Activated T-helper 9 cell treated with anti-CD3 and anti-CD28 coated beads, Interleukin-2, amount 50 U/mL, for 16 hours (primary cell): ENCODE results near the gene SMARCC2.
"Not testable (repeated sequence)": the region's sequence is repeated elsewhere in the genome, so short reads cannot be mapped to it uniquely, and the experiment has no call there.

Experiments
- DNase-seq: peaks from one replicate; pipeline ENCODE4 v3.0.0-alpha.2; 2020; ENCODE audit warnings: low read depth

SMARCC2 gene

GRCh38 chr12:56163533-56164344 lies 25.5 kb downstream of the SMARCC2 start:
- DNase-seq, result no peak

DNA sequence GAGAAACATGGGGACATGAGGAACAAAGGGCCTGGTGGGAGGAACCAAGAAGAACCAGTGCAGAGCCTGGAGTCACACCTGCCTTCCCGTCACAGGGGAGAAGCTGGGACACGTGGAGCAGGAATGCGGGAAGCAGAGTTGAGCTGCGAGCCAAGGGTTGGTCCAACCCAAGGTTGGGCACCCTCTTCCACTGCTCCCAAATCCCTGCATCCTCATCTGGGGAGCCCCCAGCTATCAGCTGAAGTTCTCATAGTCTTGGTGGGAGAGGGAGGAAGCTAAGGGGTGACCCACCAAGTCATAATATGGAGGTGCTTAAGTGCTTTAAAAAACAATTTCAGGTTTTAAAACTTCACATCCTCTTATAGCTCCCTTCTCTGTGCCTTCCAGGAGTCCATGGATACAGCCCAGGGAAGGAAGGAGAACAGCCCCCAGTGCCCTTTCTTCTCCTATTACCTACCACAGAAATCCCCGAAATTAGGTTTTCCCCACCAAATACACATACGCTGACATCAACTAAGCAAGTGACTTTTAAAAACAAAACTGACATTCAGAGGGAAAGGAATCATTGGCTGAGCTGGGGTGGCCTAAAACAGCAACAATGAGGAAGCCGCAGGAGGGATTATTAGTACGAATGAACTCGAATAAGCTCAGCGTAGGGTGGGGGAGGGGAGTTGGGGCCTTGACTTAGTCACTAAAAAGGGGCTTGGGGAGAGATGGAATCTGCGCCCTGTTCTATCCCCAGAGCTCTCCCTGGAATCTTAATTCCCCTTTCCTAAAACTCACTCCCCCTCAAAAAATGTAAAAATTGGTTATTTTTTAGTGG lies 26.6 kb downstream of the SMARCC2 start:
- no peak for DNase-seq

- no peak for DNase-seq
Observed at GRCh38 chr12:56161690-56162351, 27.5 kb downstream of the SMARCC2 start.

DNA sequence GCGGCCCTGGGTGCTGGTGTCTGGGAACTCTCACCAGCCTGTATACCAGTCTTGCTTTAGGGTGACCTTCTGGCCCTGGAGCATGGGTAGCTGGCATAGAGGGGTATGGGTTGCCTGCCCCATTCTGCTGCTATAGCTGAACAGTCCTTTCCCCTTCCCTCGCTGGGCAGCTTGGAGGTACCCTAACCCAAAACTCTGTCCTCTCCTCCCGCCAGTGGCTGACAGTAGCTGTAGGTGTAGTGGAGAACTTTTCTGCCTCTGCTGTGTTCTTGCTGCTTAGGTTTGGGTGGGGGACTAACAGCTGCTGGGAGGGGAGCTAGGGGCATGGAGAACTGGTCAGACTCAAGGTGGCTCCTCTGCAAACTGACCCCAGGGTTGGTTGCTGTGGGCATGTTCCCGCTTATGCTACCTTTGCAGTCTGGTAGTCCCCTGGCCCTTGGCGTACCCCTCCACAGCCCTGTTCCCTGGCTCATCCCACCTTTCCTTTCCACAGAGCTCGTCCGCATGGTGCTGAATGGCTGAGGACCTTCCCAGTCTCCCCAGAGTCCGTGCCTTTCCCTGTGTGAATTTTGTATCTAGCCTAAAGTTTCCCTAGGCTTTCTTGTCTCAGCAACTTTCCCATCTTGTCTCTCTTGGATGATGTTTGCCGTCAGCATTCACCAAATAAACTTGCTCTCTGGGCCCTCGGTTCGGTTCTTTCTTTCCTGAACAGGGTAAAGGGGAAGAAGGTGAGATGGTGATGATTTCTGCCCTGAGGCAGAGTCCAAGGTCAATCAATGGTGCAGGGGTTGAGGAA lies 28.2 kb downstream of the SMARCC2 start:
- DNase-seq, result no peak

GRCh38 chr12:56160193-56160763 lies 29.0 kb downstream of the SMARCC2 start:
- peak; percentile 33 for DNase-seq

DNA sequence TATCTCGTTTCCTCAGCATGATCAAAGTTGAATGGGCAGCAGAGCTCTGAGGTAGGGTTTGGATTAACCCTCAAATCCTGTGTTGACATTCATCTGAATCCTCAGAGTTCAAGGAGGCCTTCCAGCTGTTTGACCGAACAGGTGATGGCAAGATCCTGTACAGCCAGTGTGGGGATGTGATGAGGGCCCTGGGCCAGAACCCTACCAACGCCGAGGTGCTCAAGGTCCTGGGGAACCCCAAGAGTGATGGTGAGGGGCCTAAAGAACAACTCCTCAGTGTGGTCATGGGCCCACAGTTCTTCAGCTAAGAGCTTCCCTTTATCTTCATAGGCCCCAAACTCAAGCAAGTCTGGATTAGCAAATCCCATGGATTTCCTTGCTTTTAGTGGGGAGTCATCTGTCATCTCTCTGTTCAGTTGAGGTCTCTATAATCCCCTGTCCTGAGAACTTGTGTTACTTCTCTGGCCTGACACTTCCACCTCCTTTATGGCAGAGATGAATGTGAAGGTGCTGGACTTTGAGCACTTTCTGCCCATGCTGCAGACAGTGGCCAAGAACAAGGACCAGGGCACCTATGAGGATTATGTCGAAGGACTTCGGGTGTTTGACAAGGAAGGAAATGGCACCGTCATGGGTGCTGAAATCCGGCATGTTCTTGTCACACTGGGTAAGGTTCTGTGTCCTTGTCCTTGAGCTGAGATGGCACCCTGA lies 29.6 kb downstream of the SMARCC2 start:
- DNase-seq, result no peak

GRCh38 chr12:56158926-56159461 lies 30.3 kb downstream of the SMARCC2 start:
- no peak for DNase-seq

DNA sequence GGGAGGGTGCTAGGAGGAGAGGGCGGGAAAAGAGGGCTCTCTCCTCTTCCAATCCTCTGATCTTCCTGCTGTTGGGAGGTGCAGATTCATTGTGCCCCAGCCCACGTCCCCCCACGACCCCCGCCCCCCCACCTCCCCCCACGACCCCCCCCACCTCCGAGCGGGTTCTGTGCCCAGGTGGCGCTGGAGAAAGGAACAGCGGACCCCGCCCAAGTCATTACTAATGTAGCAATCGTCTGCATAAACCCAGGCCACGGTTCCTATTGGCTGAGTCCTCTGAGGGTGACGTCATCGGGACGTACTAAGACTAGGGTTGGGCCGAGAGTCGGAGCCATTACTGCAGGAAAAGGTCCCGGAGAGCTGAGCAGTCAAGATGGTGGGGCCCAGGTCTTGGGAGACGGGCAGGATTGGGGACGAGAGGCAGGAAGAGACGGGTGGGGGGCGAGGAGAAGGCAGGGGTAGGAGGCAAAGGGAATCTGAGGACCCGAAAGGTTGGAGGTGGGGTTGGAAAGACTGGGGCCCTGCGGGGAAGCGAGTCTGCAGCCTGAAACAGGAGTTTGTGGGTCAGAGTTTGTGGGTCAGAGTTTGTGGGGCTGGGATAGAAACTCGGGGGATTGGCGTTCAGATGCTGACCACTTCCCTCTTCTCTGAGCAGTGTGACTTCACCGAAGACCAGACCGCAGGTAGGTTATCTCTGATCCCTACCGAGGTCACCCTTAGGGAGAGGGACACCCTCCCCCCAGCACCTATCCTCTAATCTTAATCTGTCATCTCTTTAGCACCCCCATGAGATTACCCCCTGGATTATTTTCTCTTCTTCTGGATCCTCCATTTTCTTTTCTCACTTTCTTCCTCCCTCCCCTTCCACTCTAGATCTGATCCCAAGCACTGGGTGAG lies 31.0 kb downstream of the SMARCC2 start, which contains the start of gene MYL6:
TSS of gene MYL6 (plus strand) at position 331 of the 897 bp plus-strand sequence. CDS start at position 374, 43 bp downstream.
- peak; percentile 79 for DNase-seq

DNA sequence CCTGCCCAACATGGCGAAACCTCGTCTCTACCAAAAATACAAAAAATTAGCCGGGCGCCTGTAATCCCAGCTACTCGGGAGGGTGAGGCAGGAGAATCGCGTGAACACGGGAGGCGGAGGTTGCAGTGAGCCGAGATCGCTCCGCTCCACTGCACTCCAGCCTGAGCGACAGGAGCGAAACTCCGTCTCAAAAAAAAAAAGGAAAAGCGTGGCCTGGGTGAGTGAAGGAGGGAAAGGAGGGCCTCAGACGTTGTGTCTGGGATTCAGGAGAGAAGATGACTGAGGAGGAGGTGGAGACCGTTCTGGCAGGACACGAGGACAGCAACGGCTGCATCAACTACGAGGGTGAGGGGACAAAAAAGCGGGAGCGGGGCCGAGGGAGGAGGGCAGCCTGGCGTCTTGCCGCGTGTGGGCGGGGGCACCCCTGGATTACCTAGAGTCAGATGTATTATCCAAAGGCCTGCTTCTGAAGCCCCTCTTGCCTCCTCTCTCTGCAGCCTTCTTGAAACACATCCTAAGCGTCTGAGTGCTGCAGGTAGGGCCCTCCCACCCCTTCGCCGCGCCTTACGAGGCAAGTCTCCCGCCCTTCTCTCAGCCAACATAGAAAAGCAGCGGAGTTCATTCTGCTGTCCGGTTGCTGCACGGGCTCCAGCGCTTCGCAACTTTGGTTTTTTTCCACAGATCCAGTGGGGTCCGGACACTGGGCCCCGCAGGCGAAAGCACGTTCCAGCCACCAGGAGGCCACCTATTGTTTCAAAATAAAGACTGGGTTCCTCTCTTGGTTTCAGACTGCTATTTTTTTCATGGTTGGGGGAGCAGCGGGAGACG lies 31.9 kb downstream of the SMARCC2 start:
- DNase-seq, result peak; percentile 29

- not testable (repeated sequence) for DNase-seq
Observed at GRCh38 chr12:56156464-56157200, 32.7 kb downstream of the SMARCC2 start.

GRCh38 chr12:56155256-56155845 lies 33.9 kb downstream of the SMARCC2 start:
- no peak for DNase-seq

DNA sequence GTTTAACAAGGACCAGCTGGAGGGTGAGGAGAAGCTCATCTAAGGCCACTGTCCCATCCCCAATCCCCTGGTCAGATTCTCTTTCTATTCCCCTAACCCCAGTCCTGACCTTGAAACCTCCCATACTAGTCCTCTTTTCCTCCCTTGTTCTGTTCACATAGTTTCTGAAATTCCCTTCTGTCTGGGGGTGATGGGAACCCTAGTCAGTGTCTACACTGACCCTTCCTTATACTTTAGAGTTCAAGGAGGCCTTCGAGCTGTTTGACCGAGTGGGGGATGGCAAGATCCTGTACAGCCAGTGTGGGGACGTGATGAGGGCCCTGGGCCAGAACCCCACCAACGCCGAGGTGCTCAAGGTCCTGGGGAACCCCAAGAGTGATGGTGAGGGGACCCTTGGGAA lies 34.5 kb downstream of the SMARCC2 start:
- DNase-seq, result no peak

GRCh38 chr12:56154246-56154771 lies 35.0 kb downstream of the SMARCC2 start:
- DNase-seq, result no peak

- no peak for DNase-seq
Observed at GRCh38 chr12:56153678-56154065, 35.6 kb downstream of the SMARCC2 start.

GRCh38 chr12:56152756-56153677 lies 36.3 kb downstream of the SMARCC2 start:
- DNase-seq, result no peak
